ENCODE data around the gene ARL8B. TPM values are rescaled to one million over a fixed set of nuclear protein-coding genes. Genes with fewer than 3 reads are reported as not detected.

ARL8B gene
- total and polyA plus RNA-seq, 10 of the 15 experiments (the other 5 are each of a cell fraction or from before 2014, with no cell fraction given): 22.0 to 80.6 (median 43.7) TPM

GRCh38 chr3:5153074-5153473 is 31.0 kb downstream of the ARL8B start:
- peaks cover 11% of the 10 kb centered on the region for H3K4me1 ChIP-seq (ENCODE audit: control insufficient read depth, insufficient read depth, low read length)
- no peaks in the 10 kb centered on the region for H4K20me1 ChIP-seq (ENCODE audit: control insufficient read depth, insufficient read depth)
- ATAC-seq (no peak), DNase-seq (ENCODE audit: low read depth, low spot score) (no peak), FAIRE-seq (no peak)
- 82% methylated on average over 4 of the region's 4 CpGs for WGBS (ENCODE audit: insufficient coverage, insufficient replicate concordance, low lambda C conversion rate, missing lambda C conversion rate)
- SMC1A ChIA-PET (ENCODE audit: uncharacterized antibody, unreplicated experiment): no interaction called here
- H3K27ac ChIP-seq (ENCODE audit: control insufficient read depth, insufficient read depth): no peak overlapping the region
- POLR2A ChIA-PET: no interaction called here
- H3K27me3 ChIP-seq (replicated peaks in 1 of 2; ENCODE audit: control insufficient read depth in 2 of 2, insufficient read depth in 2 of 2, low read length in 1 of 2): no peaks in the 10 kb centered on the region
- peaks cover 15% of the 10 kb centered on the region for H3K9me3 ChIP-seq (replicated peaks; ENCODE audit: control insufficient read depth, insufficient read depth, low read length)
- H3K36me3 ChIP-seq (ENCODE audit: control insufficient read depth in 2 of 2, insufficient read depth in 2 of 2, low read length in 1 of 2): peaks cover 6% of the 10 kb centered on the region in 2 experiments
- RAD21 ChIA-PET (ENCODE audit: unreplicated experiment): no interaction called here
- no peak overlapping the region for H3K4me2 ChIP-seq (ENCODE audit: control insufficient read depth, insufficient read depth)
- in situ Hi-C loops (cut with MboI): no loop called here
- H3K79me2 ChIP-seq (ENCODE audit: control insufficient read depth, insufficient read depth, low read length): peaks cover 90% of the 10 kb centered on the region
- H3K9ac ChIP-seq (ENCODE audit: control insufficient read depth, insufficient read depth, low read length): no peak overlapping the region
- H3K4me3 ChIP-seq: no peak overlapping the region
- H2AFZ ChIP-seq (ENCODE audit: control insufficient read depth, low read depth, low read length): no peak overlapping the region
- intact Hi-C loops (cut with micrococcal nuclease; ENCODE audit: unreplicated experiment): no loop called here
- BruUV-seq (replicated peaks): no TSS peak
- CTCF ChIA-PET: no interaction called here
- TF ChIP-seq POU2F2 (IDR thresholded peaks at IDR 0.05; ENCODE audit: borderline replicate concordance, low read depth, low read length): no peak
- no peak for TF ChIP-seq ZBTB4 (CRISPR knock-in tag; IDR thresholded peaks at IDR 0.05)
- TF ChIP-seq SUZ12 (IDR thresholded peaks at IDR 0.05; ENCODE audit: unreplicated experiment): no peak
- TF ChIP-seq MEF2B (IDR thresholded peaks at IDR 0.05; ENCODE audit: partially characterized antibody, poor library complexity, severe bottlenecking): no peak
- no peak for TF ChIP-seq JUND (IDR thresholded peaks at IDR 0.05; ENCODE audit: low read depth, low read length)
- TF ChIP-seq BCL11A (IDR thresholded peaks at IDR 0.05; ENCODE audit: low read depth, low read length): no peak
- no peak for TF ChIP-seq BMI1 (IDR thresholded peaks at IDR 0.05; ENCODE audit: borderline replicate concordance)
- TF ChIP-seq ZNF274 (IDR thresholded peaks at IDR 0.05; ENCODE audit: insufficient read depth, insufficient read length): no peak
- no peak for TF ChIP-seq ZNF592 (IDR thresholded peaks at IDR 0.05)
- no peak for TF ChIP-seq SUPT20H (IDR thresholded peaks at IDR 0.05; ENCODE audit: borderline replicate concordance, control insufficient read depth, low read depth, low read length)
- no peak for TF ChIP-seq CREM (IDR thresholded peaks at IDR 0.05; ENCODE audit: low read depth)
- no peak for TF ChIP-seq SIX5 (IDR thresholded peaks at IDR 0.05; ENCODE audit: low read depth, low read length, severe bottlenecking)
- TF ChIP-seq IRF4 (IDR thresholded peaks at IDR 0.05; ENCODE audit: low read depth, low read length): no peak
- no peak for TF ChIP-seq RELB (IDR thresholded peaks at IDR 0.05; ENCODE audit: low read depth)
- TF ChIP-seq TCF12 (IDR thresholded peaks at IDR 0.05; ENCODE audit: low read depth, low read length): no peak
- no peak for TF ChIP-seq ZSCAN29 (IDR thresholded peaks at IDR 0.05)
- no peak for TF ChIP-seq BHLHE40 (IDR thresholded peaks at IDR 0.05; ENCODE audit: borderline replicate concordance in 1 of 2, low read depth in 2 of 2, low read length in 1 of 2)

All from GM12878 (cell line).